GM19239 (cell line): ENCODE results near the gene TRMT2A.
A peak's percentile ranks its signal among the peaks of the same experiment; 100 is the strongest.

Experiments used
- DNase-seq: peaks from one replicate; pipeline ENCODE4 v3.0.0; 2011; ENCODE audit warnings: low spot score; ENCODE audit not compliant: insufficient read length
- FAIRE-seq: peaks from 2 replicates; lab custom pipeline; 2011; peaks lifted over from hg19 to GRCh38; lab: Jason Lieb, UNC

Gene TRMT2A

GRCh38 chr22:20123366-20124082 lies 6.5 kb upstream of the TRMT2A start:
- FAIRE-seq: no peak
- DNase-seq: no peak

DNA sequence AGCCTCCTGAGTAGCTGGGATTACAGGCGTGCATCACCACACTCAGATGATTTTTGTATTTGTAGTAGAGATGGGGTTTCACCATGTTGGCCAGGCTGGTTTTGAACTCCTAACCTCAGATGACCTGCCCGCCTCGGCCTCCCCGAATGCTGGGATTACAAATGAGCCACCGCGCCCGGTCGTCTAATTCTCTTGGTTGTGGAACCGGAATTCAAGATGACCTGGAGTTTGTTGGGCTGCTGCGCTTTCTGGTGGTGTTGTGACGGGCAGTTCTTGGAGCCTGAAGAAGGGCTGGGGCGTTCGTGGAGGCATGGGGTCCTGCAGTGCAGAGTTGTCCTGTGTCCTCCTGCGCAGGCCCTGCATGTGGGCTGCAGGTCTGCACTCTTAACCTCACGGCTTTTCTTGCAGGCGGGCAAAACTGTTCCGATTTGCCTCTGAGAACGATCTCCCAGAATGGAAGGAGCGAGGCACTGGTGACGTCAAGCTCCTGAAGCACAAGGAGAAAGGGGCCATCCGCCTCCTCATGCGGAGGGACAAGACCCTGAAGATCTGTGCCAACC lies 4.9 kb upstream of the TRMT2A start:
- DNase-seq: no peak
- FAIRE-seq: no peak

DNA sequence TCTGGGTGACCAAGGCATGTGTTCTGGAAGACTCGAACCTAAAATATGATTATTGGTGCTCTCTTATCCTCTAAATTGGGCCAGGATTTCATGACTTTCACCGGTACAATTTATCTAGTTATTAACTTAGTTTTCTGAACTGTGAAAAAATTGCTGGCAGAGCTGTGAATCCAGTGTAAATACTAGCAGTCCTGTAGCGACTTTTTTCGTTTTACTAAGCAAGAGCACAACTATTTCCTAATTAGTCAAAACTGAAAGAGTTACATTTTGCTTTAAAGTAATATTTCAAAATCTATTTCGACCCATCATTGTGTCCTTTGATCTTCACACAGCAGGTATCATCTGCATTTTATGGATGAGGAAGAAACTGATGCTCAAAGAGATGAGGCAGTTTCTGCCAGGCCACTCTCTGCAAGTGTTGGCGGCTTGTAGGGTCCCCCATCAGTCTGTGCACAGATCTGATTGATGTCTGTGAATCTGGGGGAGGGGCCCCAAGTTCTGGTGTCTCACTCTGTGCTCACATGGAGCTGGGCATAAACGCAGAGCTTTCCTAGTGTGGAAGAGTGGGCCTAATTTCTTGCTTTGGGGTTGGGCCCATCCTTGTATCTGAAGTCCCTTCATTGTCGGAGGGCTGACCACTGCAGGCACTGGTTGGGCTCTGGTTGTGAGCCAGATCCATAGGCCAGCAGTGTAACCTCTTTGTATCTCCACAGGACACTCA lies 1.4 kb upstream of the TRMT2A start:
- DNase-seq (no peak), FAIRE-seq (peak; percentile 39)

- FAIRE-seq (peak; percentile 85), DNase-seq (peak; percentile 54)
Observed at GRCh38 chr22:20117633-20118299, 740 bp upstream of the TRMT2A start.

GRCh38 chr22:20116376-20116950 lies 563 bp downstream of the TRMT2A start:
- no peak for FAIRE-seq
- DNase-seq: no peak

- FAIRE-seq (no peak), DNase-seq (no peak)
Observed at GRCh38 chr22:20115691-20116375, 1.2 kb downstream of the TRMT2A start, which contains the start of gene RANBP1. Gene RANBP1 (plus strand): TSS chr22:20116104. CDS start chr22:20116185, 81 bp downstream.

DNA sequence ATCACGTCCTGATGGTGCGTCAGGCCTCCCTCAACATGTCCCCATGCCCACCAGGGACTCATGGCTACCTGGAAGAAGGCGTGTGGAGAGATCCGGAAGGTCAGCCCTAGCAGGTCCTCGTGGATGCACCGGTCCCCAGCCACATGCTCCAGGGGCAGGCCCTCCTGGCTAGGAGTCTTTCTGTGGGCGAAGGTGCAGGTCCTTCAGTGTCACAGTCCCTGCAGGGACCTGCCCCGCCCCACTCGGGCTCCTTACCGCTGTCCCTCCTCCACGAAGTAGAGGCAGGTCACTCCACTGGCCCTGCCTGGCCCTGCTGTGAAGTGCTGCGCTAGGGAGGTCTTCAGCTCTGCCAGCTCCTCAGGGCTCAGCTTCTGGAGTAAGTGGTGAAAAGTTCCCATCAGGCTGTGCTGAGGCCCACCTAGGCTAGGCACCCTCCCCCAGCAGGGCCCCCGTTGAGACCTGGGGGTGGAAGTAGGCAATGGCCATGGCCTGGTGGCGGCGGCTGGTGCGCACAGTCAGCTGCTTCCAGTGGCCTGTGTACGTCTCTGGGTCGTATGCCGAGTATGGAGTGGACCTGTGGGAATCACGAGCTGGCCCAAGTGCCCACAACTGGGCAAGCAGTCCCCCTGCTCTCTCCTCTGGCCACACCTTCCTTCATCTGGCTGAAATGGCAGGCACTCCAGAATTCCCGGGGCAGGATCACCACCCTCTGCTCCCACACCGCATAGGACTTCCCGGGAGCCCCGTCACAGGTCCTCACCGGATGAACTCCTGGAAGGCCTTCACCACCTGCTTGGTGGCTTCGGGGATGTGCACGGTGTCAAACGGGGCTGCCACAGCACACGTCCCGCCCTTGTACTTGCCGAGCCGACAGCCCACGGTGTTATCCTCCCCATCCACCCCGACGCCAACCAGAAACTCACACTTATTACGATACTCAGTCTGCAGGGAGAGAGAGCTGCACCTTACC lies 2.2 kb downstream of the TRMT2A start:
- DNase-seq (no peak), FAIRE-seq (no peak)

DNA sequence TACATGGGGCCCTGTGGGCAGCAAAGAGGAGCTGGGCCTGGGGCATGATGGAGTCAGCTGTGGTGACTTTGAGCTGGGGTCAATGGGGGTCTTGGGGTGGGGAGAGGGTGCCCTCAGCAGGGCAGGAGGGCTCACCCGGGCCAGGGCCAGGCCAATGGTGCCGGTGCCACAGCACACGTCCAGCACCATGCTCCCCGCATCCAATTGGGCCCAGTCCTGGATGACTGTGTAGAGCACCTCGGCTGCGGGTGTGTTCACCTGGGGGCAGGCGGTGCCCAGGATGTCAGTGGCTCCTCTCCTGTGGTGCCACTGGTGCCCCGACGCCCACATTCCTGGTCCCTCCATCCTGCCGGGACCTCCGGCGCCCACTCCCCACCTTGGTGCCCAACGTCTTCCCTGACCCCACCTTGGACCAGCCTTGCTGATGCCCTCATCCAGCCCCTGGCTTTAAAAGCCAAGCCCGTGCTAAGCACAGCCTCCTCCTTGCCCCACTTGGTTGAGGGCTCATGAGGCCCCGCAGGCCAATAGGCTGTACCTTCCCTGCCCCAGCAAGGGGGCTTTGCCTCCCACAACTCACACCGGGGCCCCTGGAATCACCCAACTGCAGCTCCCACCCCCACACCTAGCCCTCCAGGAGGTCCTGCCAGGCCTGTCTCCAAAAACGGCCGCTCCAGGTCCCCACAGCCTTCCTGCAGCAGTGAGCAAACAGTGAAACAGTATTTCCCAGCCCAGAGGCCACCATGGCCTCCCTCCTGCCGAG lies 3.3 kb downstream of the TRMT2A start:
- DNase-seq (no peak), FAIRE-seq (no peak)

GRCh38 chr22:20112623-20113511 lies 4.2 kb downstream of the TRMT2A start:
- DNase-seq: no peak
- FAIRE-seq: no peak

DNA sequence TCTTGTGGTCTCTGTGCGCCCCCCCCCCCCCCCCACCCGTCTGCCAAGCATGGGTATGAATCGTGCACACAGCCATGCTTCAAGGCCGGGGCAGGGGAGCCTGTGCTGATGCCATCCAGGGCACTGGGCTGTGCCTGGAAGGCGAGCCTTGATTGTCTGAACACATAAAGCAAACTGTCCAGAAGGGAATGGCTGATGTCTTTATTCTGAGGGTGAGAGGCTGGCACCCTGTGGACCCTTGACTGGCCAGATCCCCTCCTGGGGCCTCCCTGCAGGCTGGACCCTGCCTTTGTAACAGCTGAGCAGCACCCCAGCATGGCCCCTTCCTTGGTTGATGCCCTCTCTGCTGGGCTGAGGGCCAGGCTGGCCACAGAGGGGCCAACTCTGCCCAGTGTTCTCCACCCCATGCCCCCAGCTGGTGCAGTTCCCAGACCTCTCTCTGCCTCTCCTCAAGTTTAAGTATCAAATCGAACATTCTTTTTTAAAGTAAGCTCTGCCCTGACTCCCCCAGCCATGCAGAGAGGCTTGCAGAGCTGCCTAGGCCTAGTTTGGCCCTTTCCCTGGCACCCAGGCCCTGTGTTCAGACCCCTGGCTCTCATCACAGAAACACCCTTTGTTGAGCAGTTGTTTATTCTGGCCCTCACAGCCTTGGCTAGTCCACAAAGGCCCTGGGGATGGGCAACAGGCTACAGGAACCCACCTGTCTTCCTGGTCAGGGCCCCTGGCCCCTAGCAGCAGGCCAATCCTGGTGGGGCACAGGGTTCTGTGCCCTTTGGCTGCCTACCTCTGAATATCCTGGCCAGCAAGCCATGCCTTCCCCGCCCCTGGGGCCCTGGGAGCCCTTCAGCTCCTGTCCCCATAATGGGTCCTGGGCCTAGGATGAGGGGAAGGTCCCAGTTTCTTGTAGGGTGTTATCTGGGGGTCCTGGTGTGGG lies 5.1 kb downstream of the TRMT2A start:
- FAIRE-seq (no peak), DNase-seq (no peak)

- no peak for FAIRE-seq
- DNase-seq: no peak
Observed at GRCh38 chr22:20111045-20111688, 5.9 kb downstream of the TRMT2A start.

DNA sequence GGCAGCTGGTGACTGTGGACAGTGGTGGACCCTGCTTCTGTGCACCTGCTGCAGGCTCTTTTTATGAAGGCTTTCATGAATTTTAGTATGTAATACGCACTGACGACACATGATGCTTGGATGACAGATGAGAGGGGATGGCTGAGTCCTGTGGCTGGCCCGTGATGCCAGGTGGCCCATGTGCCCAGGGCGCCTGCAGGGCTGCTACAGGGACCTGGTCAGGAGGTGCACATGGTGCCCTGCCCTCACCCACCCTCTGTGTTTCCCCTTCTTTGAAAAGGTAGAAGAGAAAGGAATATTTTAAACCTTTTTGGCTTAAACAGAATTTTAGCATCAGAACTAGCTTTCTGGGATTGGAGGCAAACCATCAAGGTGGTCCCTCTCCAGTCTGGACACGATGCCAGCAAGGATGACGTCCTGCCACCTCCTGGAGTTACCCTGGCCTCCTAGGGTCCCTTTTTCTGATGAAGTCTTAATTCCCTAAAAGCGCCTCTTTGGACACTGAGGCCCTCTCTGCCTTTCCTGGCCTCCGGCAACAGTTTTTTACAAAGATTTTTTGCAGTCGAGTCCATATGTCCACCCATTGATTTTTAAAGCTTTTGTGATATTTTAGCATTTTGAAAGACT lies 6.6 kb downstream of the TRMT2A start:
- FAIRE-seq: no peak

GRCh38 chr22:20109411-20110358 lies 7.3 kb downstream of the TRMT2A start:
- no peak for DNase-seq
- no peak for FAIRE-seq

More for the DNA sequence above, 6.6 kb downstream of the TRMT2A start:
- DNase-seq: no peak

DNA sequence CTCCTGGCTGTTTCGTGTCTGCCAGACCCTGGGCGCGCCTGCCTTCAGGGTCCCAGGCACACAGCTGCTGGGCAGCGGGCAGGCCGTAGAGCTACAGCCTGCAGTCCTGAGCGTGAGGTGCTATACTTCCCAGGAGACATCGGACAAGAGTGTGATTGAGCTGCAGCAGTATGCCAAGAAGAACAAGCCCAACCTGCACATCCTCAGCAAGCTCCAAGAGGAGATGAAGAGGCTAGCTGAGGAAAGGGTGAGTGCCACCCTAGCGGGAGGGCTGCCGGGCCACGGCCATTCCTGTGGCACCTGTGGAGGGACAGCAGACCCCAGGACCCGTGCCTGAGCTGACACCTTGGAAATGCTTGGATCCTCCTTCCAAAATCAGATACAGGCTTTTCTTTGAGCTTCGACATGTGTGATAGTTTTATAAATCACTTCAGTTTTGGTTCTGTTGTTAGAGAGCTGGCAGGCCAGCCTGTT lies 8.2 kb downstream of the TRMT2A start:
- no peak for FAIRE-seq
- no peak for DNase-seq
